Neutrophil (primary cell): ENCODE measurements around the gene CDK16.
A peak's percentile ranks its signal among the peaks of the same experiment; 100 is the strongest.

Source experiments
- H3K27ac ChIP-seq: fragments of 200-600 bp; sonication (generic); 2 replicates; pipeline ENCODE4 v1.5.1; 2016; ENCODE audit warnings: mild to moderate bottlenecking, moderate library complexity
- H3K27me3 ChIP-seq: fragments of 200-600 bp; sonication (generic); 2 replicates; pipeline ENCODE4 v1.6.0; 2016; ENCODE audit warnings: mild to moderate bottlenecking
- H3K36me3 ChIP-seq: fragments of 200-600 bp; sonication (generic); 2 replicates; pipeline ENCODE4 v1.5.1; 2017
- H3K4me1 ChIP-seq, 2 experiments: fragments of 200-600 bp in 1 of 2; sonication (generic) in 1 of 2; 1 replicate in 1 of 2; 2 replicates in 1 of 2; pipeline versions ENCODE4 v1.5.1 to v1.6.1; 2013 to 2016; ENCODE audit warnings: low read depth in 1 of 2, low read length in 1 of 2, mild to moderate bottlenecking in 1 of 2, moderate library complexity in 1 of 2; ENCODE audit not compliant: control insufficient read depth in 1 of 2, insufficient read depth in 1 of 2
- H3K4me3 ChIP-seq, 2 experiments: fragments of 200-600 bp in 1 of 2; sonication (generic) in 1 of 2; 1 replicate in 1 of 2; 2 replicates in 1 of 2; pipeline ENCODE4 v1.5.1; 2013 to 2016; ENCODE audit warnings: low read depth in 1 of 2, low read length in 1 of 2, mild to moderate bottlenecking in 1 of 2, moderate library complexity in 1 of 2
- H3K9me3 ChIP-seq: fragments of 200-600 bp; sonication (generic); 2 replicates; pipeline ENCODE4 v1.5.1; 2016
- CTCF ChIP-seq: fragments of 200-600 bp; sonication (generic); IDR thresholded peaks from 2 replicates; pipeline ENCODE4 v1.5.1; 2016; ENCODE audit warnings: antibody characterized with exemption

The CDK16 gene

GRCh38 chrX:47191806-47192401 is 26.6 kb upstream of the CDK16 start:
- H3K27me3 ChIP-seq, result no peaks in the 10 kb centered on the region
- H3K36me3 ChIP-seq, result peaks cover 9% of the 10 kb centered on the region
- peak overlapping the region; percentile 38 to 43 for H3K4me3 ChIP-seq
- H3K4me1 ChIP-seq, result peaks cover 45 to 59% of the 10 kb centered on the region in 2 experiments
- no peak for TF ChIP-seq CTCF
- H3K27ac ChIP-seq, result no peak overlapping the region
- H3K9me3 ChIP-seq, result no peaks in the 10 kb centered on the region

- peak; percentile 85 for TF ChIP-seq CTCF
- H3K4me1 ChIP-seq, result peaks cover 48 to 65% of the 10 kb centered on the region in 2 experiments
- peaks cover 13% of the 10 kb centered on the region for H3K36me3 ChIP-seq
- H3K27ac ChIP-seq, result peak within 1 kb of the TSS; percentile 95
- H3K9me3 ChIP-seq, result no peaks in the 10 kb centered on the region
- no peaks in the 10 kb centered on the region for H3K27me3 ChIP-seq
- peak within 1 kb of the TSS; percentile 69 to 79 for H3K4me3 ChIP-seq
Observed at GRCh38 chrX:47193475-47194193, 24.8 kb upstream of the CDK16 start, which contains the start of gene UBA1. UBA1 (plus strand) TSS chrX:47193829; CDS start chrX:47198803, 4,974 bp downstream.

GRCh38 chrX:47194194-47194787 is 24.2 kb upstream of the CDK16 start:
- no peaks in the 10 kb centered on the region for H3K27me3 ChIP-seq
- no peak for TF ChIP-seq CTCF

GRCh38 chrX:47196098-47196497 is 22.4 kb upstream of the CDK16 start:
- Histone ChIP-seq H3K9me3 (no peaks in the 10 kb centered on the region), H3K27me3 (no peaks in the 10 kb centered on the region), H3K4me1 (peaks cover 40 to 56% of the 10 kb centered on the region in 2 experiments), H3K4me3 (no peak overlapping the region), H3K36me3 (peaks cover 38% of the 10 kb centered on the region), H3K27ac (peak overlapping the region; percentile 45)
- no peak for TF ChIP-seq CTCF

More at GRCh38 chrX:47194194-47194787, 24.2 kb upstream of the CDK16 start:
- Histone ChIP-seq H3K36me3 (peaks cover 20% of the 10 kb centered on the region), H3K4me3 (peak overlapping the region; percentile 69 to 79), H3K27ac (peak overlapping the region; percentile 95), H3K4me1 (peaks cover 48 to 65% of the 10 kb centered on the region in 2 experiments), H3K9me3 (no peaks in the 10 kb centered on the region)

- no peak for TF ChIP-seq CTCF
- peaks cover 52% of the 10 kb centered on the region for H3K36me3 ChIP-seq
- H3K27me3 ChIP-seq, result no peaks in the 10 kb centered on the region
- no peak overlapping the region for H3K4me3 ChIP-seq
- no peaks in the 10 kb centered on the region for H3K9me3 ChIP-seq
- no peak overlapping the region for H3K27ac ChIP-seq
- peaks cover 33 to 45% of the 10 kb centered on the region in 2 experiments for H3K4me1 ChIP-seq
Observed at GRCh38 chrX:47197526-47197925, 21.0 kb upstream of the CDK16 start.
